NCI-H2171 (cell line): ENCODE measurements around the gene DDI2.
"Not testable (repeated sequence)": the region's sequence is repeated elsewhere in the genome, so short reads cannot be mapped to it uniquely, and the experiment has no call there.

Experiments used
- DNase-seq: peaks from one replicate; lab custom pipeline; 2025; lab: John Stamatoyannopoulos, UW

The DDI2 gene

DNA sequence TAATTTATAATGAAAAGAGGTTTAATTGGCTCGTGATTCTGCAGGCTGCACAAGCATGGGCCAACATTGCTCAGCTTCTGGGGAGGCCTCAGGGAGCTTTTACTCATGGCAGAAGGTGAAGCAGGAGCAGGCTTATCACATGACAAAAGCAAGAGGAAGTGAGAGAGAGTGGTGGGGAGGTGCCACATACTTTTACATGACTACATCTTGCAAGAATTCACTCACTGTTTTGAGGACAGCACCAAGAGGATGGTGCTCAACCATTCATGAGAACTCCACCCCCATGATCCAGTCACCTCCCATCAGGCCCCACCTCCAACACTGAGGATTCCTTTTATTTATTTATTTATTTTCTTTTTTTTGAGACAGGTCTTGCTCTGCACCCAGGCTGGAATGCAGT is 61.3 kb downstream of the DDI2 start:
- DNase-seq: no peak

GRCh38 chr1:15680131-15680530 is 62.9 kb downstream of the DDI2 start:
- DNase-seq: no peak

- DNase-seq: no peak
Measured at GRCh38 chr1:15680561-15681348, 63.5 kb downstream of the DDI2 start.

DNA sequence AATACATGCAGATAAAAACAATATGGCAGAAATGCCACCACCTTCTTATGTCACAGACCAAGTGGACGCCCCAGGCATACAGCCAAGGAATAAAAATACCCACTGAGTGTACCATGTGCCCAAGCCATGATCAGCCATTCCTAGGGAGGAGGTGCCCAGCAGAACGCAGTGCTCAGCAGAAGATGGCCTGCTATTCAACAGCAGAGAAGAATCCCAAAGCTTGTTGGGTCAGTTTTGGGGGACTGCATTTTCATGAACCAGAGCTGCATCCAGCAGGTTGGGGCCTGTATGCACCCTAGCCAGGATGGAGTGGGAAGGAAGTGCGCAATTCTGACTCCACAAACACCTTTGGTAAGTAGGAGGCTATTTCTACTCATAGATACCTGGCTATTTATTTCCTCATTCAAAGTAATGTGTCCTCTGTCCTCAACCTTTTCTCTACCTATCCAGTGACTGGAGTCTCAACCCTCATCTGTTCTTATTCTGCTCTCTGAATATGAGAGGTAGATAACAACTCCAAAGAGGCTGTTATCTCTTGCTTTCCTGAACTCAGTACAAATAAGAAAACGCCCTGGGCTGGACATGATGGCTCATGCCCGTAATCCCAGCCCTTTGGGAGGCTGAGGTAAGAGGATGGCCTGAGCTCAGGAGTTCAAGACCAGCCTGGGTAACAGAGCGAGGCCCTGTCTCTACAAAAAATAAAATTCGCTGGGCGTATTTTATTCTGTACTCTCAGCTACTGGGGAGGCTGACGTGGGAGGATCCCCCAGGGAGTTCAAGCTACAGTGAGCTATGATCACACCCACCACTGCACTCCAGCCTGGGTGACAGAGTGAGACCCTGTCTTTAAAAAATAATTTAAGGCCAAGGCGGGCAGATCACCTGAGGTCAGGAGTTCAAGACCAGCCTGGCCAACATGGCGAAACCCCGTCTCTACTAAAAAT is 64.4 kb downstream of the DDI2 start:
- no peak for DNase-seq

- no peak for DNase-seq
Measured at GRCh38 chr1:15682936-15683341, 65.7 kb downstream of the DDI2 start.

DNA sequence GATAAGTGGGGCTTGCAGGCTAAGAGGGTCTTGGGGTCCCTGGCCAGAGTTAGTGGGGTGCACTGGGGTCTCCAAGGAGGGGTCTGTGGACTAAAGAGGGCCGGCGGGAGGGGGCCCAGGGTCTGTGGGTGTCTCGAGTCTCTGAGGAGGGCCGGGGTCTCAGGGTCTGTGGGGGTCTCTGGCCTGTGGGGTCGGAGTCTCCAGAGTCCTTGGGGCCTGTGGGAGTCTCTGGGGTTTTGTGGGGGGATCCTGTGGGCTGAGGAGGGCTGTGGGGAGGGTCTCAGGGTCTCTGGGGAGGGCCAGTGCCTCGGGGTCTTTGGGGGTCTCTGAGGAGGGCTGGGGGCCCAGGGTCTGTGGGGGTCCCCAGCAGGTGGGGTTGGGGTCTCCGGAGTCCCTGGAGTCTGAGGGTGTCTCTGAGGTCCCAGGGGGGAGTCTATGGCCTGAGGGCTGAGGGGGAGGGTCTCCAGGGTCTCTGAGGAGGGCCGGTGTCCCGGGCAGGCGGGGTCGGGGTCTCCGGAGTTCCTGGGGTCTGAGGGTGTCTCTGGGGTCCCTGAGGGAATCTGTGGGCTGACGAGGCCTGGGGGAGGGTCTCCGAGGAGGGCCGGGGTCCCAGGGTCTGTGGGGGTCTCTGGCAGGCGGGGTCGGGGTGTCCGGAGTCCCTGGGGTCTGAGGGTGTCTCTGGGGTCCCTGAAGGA is 66.2 kb downstream of the DDI2 start:
- no peak for DNase-seq

GRCh38 chr1:15684042-15684461 is 66.8 kb downstream of the DDI2 start, which contains the start of gene PLEKHM2:
Gene PLEKHM2 (plus strand): TSS chr1:15684320. CDS start chr1:15684559, 239 bp downstream.
- peak; percentile 43 for DNase-seq

- peak; percentile 12 for DNase-seq
Measured at GRCh38 chr1:15684468-15685291, 67.4 kb downstream of the DDI2 start.

- DNase-seq: no peak
Measured at GRCh38 chr1:15685820-15686219, 68.6 kb downstream of the DDI2 start.

DNA sequence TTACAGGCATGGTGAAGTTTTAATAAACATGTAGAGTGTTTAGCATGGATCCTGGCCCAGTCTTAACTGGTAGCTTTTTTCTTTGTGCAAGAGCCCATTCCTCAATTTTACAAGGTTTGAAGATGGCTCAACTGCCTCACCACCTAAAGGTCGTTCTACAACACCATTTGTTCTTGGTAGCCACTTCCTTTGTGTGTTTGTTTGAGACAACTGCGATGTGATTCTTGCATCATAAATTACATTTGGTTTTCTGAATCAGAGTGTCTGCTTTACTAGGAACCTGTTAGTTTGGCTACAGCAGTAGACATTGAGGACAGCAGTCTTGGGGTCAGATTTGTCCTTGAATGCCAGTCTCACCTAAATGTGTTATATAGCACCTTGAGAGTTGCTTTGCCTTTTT is 70.2 kb downstream of the DDI2 start:
- DNase-seq: no peak

GRCh38 chr1:15690317-15690716 is 73.1 kb downstream of the DDI2 start:
- DNase-seq: no peak

GRCh38 chr1:15691434-15692032 is 74.3 kb downstream of the DDI2 start:
- no peak for DNase-seq

GRCh38 chr1:15692121-15692682 is 74.9 kb downstream of the DDI2 start:
- DNase-seq: no peak

GRCh38 chr1:15693371-15693770 is 76.1 kb downstream of the DDI2 start:
- DNase-seq: no peak

DNA sequence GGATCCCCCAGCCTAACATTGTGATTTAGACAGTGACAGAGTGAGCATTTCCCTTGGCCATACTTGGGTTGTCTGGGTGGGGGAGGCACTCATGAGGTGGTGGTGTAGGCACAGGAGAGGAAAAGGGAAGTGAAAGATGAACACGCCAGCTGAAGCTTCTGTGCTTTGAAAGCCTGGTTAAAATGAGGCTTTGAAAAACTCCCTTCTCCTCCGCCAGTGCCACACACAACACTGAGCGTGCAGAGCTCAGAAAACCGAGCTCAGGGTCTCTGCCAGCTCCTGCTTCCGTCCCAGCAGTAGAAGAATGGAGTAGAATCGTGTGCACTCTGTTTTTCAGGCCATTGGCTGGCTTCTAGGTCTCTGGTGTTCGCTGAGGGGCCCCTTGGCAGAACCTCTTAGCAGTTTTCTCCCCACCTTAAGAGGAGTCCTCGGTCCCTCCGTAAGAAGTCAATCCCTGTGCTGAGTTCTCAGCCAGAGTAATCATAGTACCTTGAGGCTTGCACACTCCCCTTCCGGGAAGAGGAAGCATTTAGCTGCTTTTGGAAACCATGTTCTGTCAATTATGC is 79.8 kb downstream of the DDI2 start:
- no peak for DNase-seq

DNA sequence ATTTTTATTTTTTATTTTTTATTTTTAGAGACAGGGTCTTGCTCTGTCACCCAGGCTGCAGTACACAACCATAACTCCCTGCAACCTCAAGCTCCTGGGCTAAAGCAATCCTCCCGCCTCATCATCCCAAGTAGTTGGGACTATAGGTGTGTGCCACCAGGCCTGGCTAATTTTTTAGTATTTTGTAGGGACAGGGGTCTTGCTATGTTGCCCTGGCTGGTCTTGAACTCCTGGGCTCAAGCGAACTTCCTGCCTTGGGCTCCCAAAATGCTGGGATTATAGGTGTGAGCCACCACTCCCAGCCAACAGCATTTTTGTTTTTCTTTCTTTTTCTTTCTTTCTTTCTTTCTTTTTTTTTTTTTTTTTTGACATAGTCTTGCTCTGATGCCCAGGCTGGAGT is 80.9 kb downstream of the DDI2 start:
- no peak for DNase-seq

DNA sequence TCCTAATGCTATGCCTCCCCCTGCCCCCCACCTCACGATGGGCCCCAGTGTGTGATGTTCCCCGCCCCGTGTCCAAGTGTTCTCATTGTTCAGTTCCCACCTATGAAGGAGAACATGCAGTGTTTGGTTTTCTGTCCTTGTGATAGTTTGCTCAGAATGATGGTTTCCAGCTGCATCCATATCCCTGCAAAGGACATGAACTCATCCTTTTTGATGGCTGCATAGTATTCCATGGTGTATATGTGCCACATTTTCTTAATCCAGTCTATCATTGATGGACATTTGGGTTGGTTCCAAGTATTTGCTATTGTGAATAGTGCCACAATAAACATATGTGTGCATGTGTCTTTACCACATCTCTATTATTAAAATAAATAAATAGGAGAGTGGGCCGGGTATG is 82.1 kb downstream of the DDI2 start:
- not testable (repeated sequence) for DNase-seq

- no peak for DNase-seq
Measured at GRCh38 chr1:15700508-15700907, 83.2 kb downstream of the DDI2 start.

- no peak for DNase-seq
Measured at GRCh38 chr1:15701784-15702183, 84.5 kb downstream of the DDI2 start.
